ENCODE data around the gene NTM. TPM values are rescaled to one million over a fixed set of nuclear protein-coding genes. Genes with fewer than 3 reads are reported as not detected.
"Not testable (repeated sequence)": the region's sequence is repeated elsewhere in the genome, so short reads cannot be mapped to it uniquely, and the experiment has no call there.

NTM gene
- total RNA-seq, 1 experiment from 2014 or later, result not detected

DNA sequence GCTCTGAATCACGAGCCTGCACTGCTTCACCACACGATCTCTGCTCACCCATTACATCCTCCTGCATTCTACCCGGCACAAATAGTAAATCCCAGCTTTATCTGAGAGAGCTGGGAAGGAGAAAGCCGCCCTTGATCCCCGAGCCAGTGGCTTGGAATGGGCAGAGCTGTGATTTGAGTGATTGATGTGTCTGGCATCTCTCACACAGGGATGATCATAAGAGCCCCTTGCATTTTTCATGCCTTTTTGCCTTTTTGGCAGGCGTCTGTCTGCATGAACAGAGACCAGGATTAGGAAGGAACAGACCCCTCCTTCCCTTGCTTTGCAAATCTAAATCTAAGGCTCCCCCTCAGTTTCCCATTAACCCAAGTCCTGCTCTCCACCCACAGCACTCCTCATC lies 945.3 kb downstream of the NTM start:
- CTCF ChIA-PET, result no interaction called here
- intact Hi-C loops (cut with micrococcal nuclease), result no loop called here

DNA sequence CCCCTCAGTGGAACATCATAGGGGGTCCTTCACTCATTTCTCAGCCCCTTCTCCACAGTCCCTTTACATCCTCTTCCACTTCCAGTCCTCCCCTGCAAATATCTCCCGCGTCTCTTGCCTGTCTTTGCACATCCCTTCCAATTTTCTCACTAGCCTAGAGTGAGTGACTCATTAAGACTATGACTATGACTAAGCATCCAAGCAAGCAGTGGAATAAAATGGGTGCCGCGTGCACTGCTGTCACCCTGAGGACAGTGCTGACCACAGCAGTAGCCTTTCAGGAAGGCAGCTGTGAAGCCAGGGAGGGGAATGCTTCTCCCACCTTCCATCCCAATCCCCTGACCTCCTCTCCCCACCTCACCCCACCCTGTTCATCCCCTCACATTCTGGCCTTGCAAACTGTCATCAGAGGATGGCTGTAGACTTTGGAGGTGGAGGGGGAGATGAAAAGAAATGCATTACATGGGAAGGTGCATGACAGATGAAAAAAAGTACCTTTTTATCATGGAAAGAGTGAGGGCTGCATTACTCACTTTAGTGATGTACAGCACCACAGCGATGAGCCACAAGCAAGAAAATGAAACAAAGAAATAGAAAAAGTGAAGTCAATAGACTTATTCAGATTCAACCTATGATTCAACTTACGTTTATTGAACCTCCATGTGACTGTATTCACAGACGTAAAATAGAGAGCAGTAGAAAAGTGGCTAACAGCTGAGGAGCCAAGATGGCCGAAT lies 948.2 kb downstream of the NTM start:
- Histone ChIP-seq H3K9me2 (ENCODE audit: insufficient read depth) (no peaks in the 10 kb centered on the region), H4K20me1 (ENCODE audit: insufficient read depth) (no peaks in the 10 kb centered on the region), H3K9me3 (ENCODE audit: control insufficient read depth in 1 of 2, insufficient read depth in 1 of 2, low read depth in 1 of 2, low read length in 2 of 2) (peaks cover 9 to 10% of the 10 kb centered on the region in 2 experiments; a peak in 2 of 4 replicates), H3K4me2 (ENCODE audit: low read length) (no peak overlapping the region), H2AFZ (ENCODE audit: low read depth, low read length, poor library complexity, severe bottlenecking) (no peak overlapping the region), H3K27ac (ENCODE audit: low read depth, low read length) (no peak overlapping the region), H3K27me3 (ENCODE audit: insufficient read depth, low read length) (no peaks in the 10 kb centered on the region), H3K9ac (ENCODE audit: low read length) (no peak overlapping the region), H3K79me2 (ENCODE audit: insufficient read depth, low read length) (no peaks in the 10 kb centered on the region), H3K36me3 (ENCODE audit: control insufficient read depth in 1 of 2, insufficient read depth in 2 of 2, low read length in 2 of 2) (no peaks in the 10 kb centered on the region), H3K4me3 (replicated peaks in 1 of 2; ENCODE audit: low read depth in 1 of 2, low read length in 2 of 2) (no peak overlapping the region), H3K4me1 (ENCODE audit: control insufficient read depth in 1 of 2, insufficient read depth in 2 of 2, low read length in 2 of 2) (no peaks in the 10 kb centered on the region)
- RAD21 ChIA-PET (ENCODE audit: low non-redundant PET in 1 of 2, low total read pairs in 2 of 2, uncharacterized antibody in 2 of 2, unreplicated experiment in 2 of 2), result no interaction called here
- TF ChIP-seq ZFX (IDR thresholded peaks at IDR 0.05), result no peak
- no peak for TF ChIP-seq FOSL1 (IDR thresholded peaks at IDR 0.05; ENCODE audit: low read depth)
- no peak for TF ChIP-seq ZNF274 (IDR thresholded peaks at IDR 0.05; ENCODE audit: low read depth, low read length)
- TF ChIP-seq JUND (IDR thresholded peaks at IDR 0.05), result no peak
- no peak for TF ChIP-seq TCF7L2 (IDR thresholded peaks at IDR 0.05; ENCODE audit: borderline replicate concordance, extremely low read depth, insufficient read depth, insufficient read length)
- TF ChIP-seq EZH2phosphoT487 (IDR thresholded peaks at IDR 0.05; ENCODE audit: borderline replicate concordance), result no peak
- intact Hi-C loops (cut with micrococcal nuclease), result no loop called here
- no TSS peak for BruUV-seq (replicated peaks)
- CTCF ChIA-PET, result no interaction called here
- no peak for DNase-seq (ENCODE audit: low read depth, low spot score)
- POLR2A ChIA-PET, result no interaction called here
- ATAC-seq, result no peak

More for the DNA sequence above, 945.3 kb downstream of the NTM start:
- no peak overlapping the region for H3K4me2 ChIP-seq (ENCODE audit: low read length)
- no peaks in the 10 kb centered on the region for H3K27me3 ChIP-seq (ENCODE audit: insufficient read depth, low read length)
- peaks cover 10 to 16% of the 10 kb centered on the region in 2 experiments; a peak in 2 of 4 replicates for H3K9me3 ChIP-seq (ENCODE audit: control insufficient read depth in 1 of 2, insufficient read depth in 1 of 2, low read depth in 1 of 2, low read length in 2 of 2)
- no peak overlapping the region for H3K27ac ChIP-seq (ENCODE audit: low read depth, low read length)
- DNase-seq (ENCODE audit: low read depth, low spot score) (no peak), ATAC-seq (no peak)
- no peak overlapping the region for H2AFZ ChIP-seq (ENCODE audit: low read depth, low read length, poor library complexity, severe bottlenecking)
- H3K79me2 ChIP-seq (ENCODE audit: insufficient read depth, low read length), result no peaks in the 10 kb centered on the region
- no peak overlapping the region for H3K4me3 ChIP-seq (replicated peaks in 1 of 2; ENCODE audit: low read depth in 1 of 2, low read length in 2 of 2)
- ChIA-PET RAD21 (ENCODE audit: low non-redundant PET in 1 of 2, low total read pairs in 2 of 2, uncharacterized antibody in 2 of 2, unreplicated experiment in 2 of 2) (no interaction called here), POLR2A (no interaction called here)
- no peak for TF ChIP-seq FOSL1 (IDR thresholded peaks at IDR 0.05; ENCODE audit: low read depth)
- TF ChIP-seq, protein P1, sequence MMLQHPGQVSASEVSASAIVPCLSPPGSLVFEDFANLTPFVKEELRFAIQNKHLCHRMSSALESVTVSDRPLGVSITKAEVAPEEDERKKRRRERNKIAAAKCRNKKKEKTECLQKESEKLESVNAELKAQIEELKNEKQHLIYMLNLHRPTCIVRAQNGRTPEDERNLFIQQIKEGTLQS (IDR thresholded peaks at IDR 0.05), result no peak
- TF ChIP-seq POLR2AphosphoS5 (IDR thresholded peaks at IDR 0.05; ENCODE audit: low read depth, low read length), result no peak
- TF ChIP-seq ZNF274 (IDR thresholded peaks at IDR 0.05; ENCODE audit: low read depth, low read length), result no peak
- no peak for TF ChIP-seq SRF (IDR thresholded peaks at IDR 0.05; ENCODE audit: low read depth)
- TF ChIP-seq RAD21 (IDR thresholded peaks at IDR 0.05; ENCODE audit: low read depth), result no peak
- TF ChIP-seq CBX3 (IDR thresholded peaks at IDR 0.05; ENCODE audit: low read depth), result no peak
- TF ChIP-seq SIN3A (IDR thresholded peaks at IDR 0.05; ENCODE audit: low read depth), result no peak
- TF ChIP-seq YY1 (IDR thresholded peaks at IDR 0.05; ENCODE audit: extremely low read depth, insufficient replicate concordance, low read depth, low read length), result no peak
- no peak for TF ChIP-seq EZH2 (IDR thresholded peaks at IDR 0.05)
- TF ChIP-seq ZFX (IDR thresholded peaks at IDR 0.05), result no peak
- TF ChIP-seq, protein P2, sequence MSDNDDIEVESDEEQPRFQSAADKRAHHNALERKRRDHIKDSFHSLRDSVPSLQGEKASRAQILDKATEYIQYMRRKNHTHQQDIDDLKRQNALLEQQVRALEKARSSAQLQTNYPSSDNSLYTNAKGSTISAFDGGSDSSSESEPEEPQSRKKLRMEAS (IDR thresholded peaks at IDR 0.05), result no peak
- no peak for TF ChIP-seq EZH2phosphoT487 (IDR thresholded peaks at IDR 0.05; ENCODE audit: borderline replicate concordance)
- no peaks in the 10 kb centered on the region for H3K4me1 ChIP-seq (ENCODE audit: control insufficient read depth in 1 of 2, insufficient read depth in 2 of 2, low read length in 2 of 2)
- H3K9ac ChIP-seq (ENCODE audit: low read length), result no peak overlapping the region
- no peaks in the 10 kb centered on the region for H3K36me3 ChIP-seq (ENCODE audit: control insufficient read depth in 1 of 2, insufficient read depth in 2 of 2, low read length in 2 of 2)
- no peaks in the 10 kb centered on the region for H3K9me2 ChIP-seq (ENCODE audit: insufficient read depth)
- no TSS peak for BruUV-seq (replicated peaks)
- no peaks in the 10 kb centered on the region for H4K20me1 ChIP-seq (ENCODE audit: insufficient read depth)

GRCh38 chr11:132319419-132319818 lies 949.0 kb downstream of the NTM start:
- H3K27ac ChIP-seq (ENCODE audit: low read depth, low read length); H3K36me3 ChIP-seq (ENCODE audit: control insufficient read depth in 1 of 2, insufficient read depth in 2 of 2, low read length in 2 of 2); H3K9me2 ChIP-seq (ENCODE audit: insufficient read depth); POLR2A ChIA-PET; H2AFZ ChIP-seq (ENCODE audit: low read depth, low read length, poor library complexity, severe bottlenecking); ATAC-seq; H3K9ac ChIP-seq (ENCODE audit: low read length); H3K4me2 ChIP-seq (ENCODE audit: low read length); H3K4me1 ChIP-seq (ENCODE audit: control insufficient read depth in 1 of 2, insufficient read depth in 2 of 2, low read length in 2 of 2); H3K4me3 ChIP-seq (replicated peaks in 1 of 2; ENCODE audit: low read depth in 1 of 2, low read length in 2 of 2); H3K27me3 ChIP-seq (ENCODE audit: insufficient read depth, low read length); intact Hi-C loops (cut with micrococcal nuclease); RAD21 ChIA-PET (ENCODE audit: low non-redundant PET in 1 of 2, low total read pairs in 2 of 2, uncharacterized antibody in 2 of 2, unreplicated experiment in 2 of 2); DNase-seq (ENCODE audit: low read depth, low spot score); BruUV-seq (replicated peaks); H4K20me1 ChIP-seq (ENCODE audit: insufficient read depth); H3K79me2 ChIP-seq (ENCODE audit: insufficient read depth, low read length); CTCF ChIA-PET: not testable (repeated sequence)
- peaks cover 7 to 10% of the 10 kb centered on the region in 2 experiments; a peak in 2 of 4 replicates for H3K9me3 ChIP-seq (ENCODE audit: control insufficient read depth in 1 of 2, insufficient read depth in 1 of 2, low read depth in 1 of 2, low read length in 2 of 2)

All from HCT116 (cell line).